ENCODE measurements around the gene VRK1.

GRCh38 chr14:96904201-96904600 is 107.0 kb downstream of the VRK1 start:
- TF ChIP-seq CTCF (IDR thresholded peaks at IDR 0.05) = no peak
- no peak for TF ChIP-seq POLR2AphosphoS5 (IDR thresholded peaks at IDR 0.05)
- TF ChIP-seq EP300 (IDR thresholded peaks at IDR 0.05) = no peak

Measured in suprapubic skin (tissue), 4 donors.